GM12875 (cell line): Measurements from ENCODE around the gene OR7A10.

Experiments
- H3K4me3 ChIP-seq: one replicate; pipeline ENCODE4 v1.5.1; 2011; ENCODE audit warnings: low read depth, low read length, control low read depth
- CTCF ChIP-seq: IDR thresholded peaks from 2 replicates; pipeline ENCODE4 v1.5.1; 2011; ENCODE audit warnings: low read depth, mild to moderate bottlenecking, control low read depth, inconsistent platforms, low read length, moderate library complexity, borderline replicate concordance; ENCODE audit not compliant: insufficient read depth

OR7A10 gene

GRCh38 chr19:14821937-14822336 is 26.8 kb downstream of the OR7A10 start:
- no peak overlapping the region for H3K4me3 ChIP-seq
- no peak for TF ChIP-seq CTCF

GRCh38 chr19:14818588-14818987 is 30.1 kb downstream of the OR7A10 start:
- TF ChIP-seq CTCF, result no peak
- H3K4me3 ChIP-seq, result no peak overlapping the region

DNA sequence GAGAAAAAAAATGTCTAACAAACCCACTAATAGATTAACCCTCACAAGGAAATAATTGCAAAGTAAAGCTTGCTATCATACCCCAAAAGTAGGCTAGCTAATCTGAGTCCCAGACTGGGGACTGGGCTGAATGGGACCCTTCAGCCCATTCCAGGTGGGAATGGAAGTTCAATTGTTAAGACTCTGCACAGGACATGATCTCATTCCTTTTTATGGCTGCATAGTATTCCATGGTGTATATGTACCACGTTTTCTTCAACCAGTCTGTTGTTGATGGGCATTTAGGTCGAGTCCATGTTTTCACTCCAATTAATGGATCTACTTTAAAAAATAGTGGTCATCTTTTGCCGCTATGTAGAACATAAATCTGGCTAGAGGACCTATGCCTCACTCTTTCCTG is 31.7 kb downstream of the OR7A10 start:
- H3K4me3 ChIP-seq, result no peak overlapping the region
- no peak for TF ChIP-seq CTCF

DNA sequence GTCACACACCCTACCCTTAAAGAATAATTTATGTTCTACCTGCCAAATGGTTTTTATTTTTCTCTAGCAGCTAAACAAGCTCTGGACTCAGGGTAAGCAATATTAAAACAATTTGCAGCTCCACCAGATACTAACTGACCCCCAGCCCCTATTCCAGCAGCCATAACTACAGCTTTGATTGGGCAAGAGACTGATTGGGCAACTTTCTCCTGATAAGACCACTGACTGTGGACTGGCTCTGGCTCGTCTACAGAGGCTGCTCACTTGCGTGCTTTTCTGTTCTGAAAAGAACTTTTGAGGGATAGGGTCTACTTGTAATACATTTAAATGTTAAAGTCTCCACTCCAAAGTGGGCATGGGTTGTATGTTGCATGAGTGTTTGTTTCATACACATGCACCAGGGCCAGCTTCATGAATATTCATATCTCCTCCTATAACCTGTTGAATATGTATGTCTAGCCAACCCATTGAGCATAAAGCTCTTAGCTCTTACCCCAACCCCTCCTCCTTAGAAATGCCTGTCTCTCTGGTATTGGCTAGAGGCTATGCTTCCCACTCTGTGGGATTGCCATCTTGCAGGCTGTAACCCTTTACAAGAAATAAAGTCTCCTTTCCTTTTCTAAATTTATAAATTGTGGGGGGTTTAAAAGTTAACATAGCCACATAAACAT is 33.6 kb downstream of the OR7A10 start:
- no peak for TF ChIP-seq CTCF
- no peak overlapping the region for H3K4me3 ChIP-seq

DNA sequence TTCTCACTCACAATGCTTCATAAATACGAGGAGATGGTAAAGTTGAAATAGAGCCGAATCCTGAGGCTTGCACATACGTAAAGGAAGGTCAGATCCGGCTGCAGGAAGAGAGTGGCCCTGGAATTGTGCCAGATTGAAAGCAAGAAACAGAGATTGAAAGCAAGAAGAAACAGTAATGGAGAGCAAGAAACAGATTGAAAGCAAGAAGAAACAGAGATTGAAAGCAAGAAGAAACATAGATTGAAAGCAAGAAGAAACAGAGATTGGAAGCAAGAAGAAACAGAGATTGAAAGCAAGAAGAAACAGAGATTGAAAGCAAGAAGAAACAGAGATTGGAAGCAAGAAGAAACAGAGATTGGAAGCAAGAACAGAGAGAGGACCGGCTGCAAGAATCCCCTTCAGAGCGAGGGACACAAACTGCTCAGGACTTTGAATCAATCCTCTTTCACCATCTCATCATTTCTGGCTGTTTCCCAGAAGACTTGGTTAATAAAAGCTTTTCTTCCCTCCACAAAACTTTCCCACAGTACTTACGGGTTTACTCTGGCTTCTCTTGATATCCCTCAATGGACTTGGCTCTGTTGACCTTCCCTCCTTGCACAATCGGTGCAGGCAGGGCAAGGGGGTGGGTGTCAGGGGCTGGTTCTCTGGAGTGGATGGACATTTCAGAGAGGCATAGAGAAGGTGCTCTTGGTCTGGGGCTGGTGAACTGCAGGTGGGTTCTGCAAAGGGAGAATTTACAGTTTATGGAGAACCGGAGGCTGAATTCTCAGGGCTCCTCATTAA is 39.3 kb downstream of the OR7A10 start:
- H3K4me3 ChIP-seq, result no peak overlapping the region
- TF ChIP-seq CTCF, result no peak

- no peak for TF ChIP-seq CTCF
- H3K4me3 ChIP-seq, result no peak overlapping the region
Observed at GRCh38 chr19:14804765-14805164, 44.0 kb downstream of the OR7A10 start.

DNA sequence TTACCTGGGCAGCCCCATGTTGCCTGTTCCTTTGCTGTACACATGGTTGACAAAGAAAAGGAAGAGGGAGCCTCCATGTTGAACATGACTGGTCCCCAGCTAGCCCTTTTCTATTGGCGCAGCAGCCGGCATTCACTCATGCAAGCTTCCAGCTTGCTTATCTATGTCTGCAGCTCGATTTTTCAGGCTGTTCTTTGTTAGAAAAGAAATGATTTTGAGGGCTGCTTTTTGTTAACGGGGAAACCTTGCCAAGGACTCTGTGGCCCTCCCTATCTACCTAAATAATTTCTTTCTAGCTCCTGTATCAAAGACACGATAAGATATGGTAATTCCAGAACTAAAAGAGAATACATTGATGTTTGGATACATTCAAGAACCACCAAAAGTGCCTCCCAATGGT is 50.0 kb downstream of the OR7A10 start:
- TF ChIP-seq CTCF, result no peak
- no peak overlapping the region for H3K4me3 ChIP-seq
